GM18868 (cell line): ENCODE measurements around the gene MGMT.

ENCODE experiments used
- ATAC-seq: cut with Tn5 transposase; IDR thresholded peaks from one replicate; pipeline ENCODE4 v1.9.1; 2021; ENCODE audit warnings: mild to moderate bottlenecking, moderate library complexity; ENCODE audit not compliant: unreplicated experiment

The MGMT gene

GRCh38 chr10:129755158-129755591 is 288.1 kb downstream of the MGMT start:
- ATAC-seq, result no peak

DNA sequence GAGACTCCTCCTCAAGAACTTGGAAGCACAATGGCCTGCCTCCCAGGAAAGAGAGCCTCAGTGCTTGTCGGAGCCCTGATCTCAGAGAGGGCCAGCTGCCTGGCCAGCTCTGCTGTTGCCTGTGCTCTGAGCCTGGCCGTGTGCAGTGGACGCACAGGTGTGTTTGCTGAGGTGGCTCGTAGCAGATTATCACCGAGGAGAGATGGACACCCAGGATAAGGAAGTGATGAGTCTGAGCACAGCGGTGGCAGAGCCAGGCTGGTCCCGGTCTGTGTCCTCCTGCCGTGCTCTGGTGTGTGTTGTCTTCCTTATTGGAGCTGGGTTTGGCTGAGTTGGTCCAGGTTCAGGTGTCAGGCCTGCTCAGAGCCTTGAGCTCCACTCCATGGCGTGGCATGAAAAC is 288.6 kb downstream of the MGMT start:
- no peak for ATAC-seq

- ATAC-seq, result no peak
These were observed 290.2 kb downstream of the MGMT start for GRCh38 chr10:129756912-129757901.

- no peak for ATAC-seq
These were observed 291.4 kb downstream of the MGMT start for GRCh38 chr10:129758207-129759021.

GRCh38 chr10:129759214-129760002 is 292.4 kb downstream of the MGMT start:
- ATAC-seq, result no peak

- ATAC-seq, result no peak
These were observed 292.9 kb downstream of the MGMT start for GRCh38 chr10:129760003-129760315.

DNA sequence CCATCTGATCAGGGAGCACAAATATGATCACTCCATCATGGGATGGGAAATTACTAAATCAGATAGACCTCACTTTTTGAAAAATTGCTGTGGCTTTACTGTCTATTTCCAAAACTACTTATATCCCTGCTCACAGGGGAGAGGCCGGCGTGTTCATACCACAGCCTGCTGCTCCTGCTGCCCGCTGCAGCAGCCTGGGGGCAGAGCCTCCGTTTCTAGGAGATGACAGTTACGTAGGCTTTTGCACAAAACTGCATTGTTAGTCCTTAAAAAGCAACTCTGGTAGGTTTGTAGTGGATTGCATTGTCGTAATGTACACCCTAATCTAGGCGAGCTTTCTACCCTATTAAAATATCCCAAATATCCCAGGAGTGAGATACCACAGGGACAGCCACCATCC is 293.4 kb downstream of the MGMT start:
- ATAC-seq, result no peak

DNA sequence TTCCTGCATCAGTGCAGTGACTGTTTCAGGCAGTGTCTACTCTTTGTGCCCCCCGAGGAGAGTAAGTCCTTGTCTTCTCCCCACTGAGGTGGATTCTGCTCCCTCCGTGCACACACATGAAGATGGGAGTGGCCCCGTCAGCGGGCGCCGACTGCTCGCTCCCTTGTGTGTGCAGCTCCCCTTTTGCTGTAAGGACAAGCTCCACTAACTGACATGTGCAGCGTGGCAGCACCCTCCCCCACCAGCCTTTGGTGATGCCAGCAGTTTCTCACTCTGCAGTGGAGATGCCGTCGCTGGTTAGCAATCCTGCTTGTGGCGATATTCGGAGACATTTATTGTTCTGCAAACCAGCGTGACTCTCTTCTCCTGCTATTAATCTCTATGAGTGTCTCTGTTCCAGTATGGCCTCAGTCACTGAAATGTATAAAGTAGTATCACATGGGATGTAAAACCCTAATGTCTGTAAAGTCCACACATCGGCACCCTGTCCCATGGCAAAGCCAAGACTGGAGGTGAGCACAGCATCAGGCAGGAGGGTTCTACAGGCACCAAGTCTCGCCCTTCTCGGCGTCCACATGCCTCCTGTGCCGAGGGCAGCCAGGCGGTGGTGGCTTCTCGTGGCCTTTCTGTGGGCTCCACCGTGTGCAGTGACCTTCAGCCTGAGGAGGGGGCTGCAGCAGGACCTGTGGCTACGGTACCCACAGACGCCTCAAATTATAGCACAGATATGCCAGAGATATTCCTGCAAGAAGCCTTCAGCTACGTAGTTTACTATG is 294.3 kb downstream of the MGMT start:
- no peak for ATAC-seq

GRCh38 chr10:129761981-129762956 is 295.2 kb downstream of the MGMT start:
- ATAC-seq, result no peak

DNA sequence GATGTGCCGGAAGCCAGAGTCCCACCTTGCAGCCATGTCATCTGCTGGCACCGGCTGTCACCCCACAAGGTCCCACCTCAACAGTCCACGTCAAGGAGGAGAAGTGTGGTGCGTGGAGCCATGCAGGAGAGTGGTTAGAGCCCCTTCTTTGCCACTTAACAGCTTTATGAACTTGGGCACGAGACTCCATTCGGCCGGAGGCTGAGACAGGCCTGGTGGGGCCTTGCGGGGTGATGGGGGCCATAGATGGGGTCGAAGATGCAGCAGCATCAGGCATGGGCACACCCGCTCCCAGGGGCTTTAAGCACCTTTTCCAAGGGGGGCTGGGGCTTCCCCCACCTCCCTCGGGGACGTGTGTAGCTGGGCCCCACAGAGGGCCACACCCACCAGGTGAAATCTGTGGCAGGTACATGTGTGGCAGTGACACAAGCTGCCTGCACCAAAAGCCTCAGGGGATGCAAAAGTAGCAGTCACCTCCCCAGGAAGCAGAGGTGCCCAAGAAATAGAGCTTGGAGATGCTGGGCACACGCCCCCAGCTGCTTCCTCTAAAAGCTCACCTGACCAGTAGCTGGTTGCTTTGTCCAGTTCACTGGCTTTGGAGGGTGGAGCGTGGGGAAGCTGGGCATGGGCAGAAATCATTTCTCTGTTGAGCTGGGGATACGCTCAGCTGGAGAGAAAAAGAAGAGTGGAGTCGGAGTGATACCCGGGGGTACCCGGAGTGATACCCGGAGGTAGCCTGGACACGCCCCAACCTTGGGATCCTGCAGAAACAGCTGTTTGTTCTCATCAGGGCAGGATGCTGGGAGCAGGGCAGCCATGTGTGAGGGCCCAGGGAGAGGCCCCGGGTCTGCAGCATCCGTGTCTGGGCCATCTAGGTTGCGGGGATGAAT is 297.2 kb downstream of the MGMT start:
- ATAC-seq, result no peak

GRCh38 chr10:129764901-129765663 is 298.0 kb downstream of the MGMT start:
- no peak for ATAC-seq

DNA sequence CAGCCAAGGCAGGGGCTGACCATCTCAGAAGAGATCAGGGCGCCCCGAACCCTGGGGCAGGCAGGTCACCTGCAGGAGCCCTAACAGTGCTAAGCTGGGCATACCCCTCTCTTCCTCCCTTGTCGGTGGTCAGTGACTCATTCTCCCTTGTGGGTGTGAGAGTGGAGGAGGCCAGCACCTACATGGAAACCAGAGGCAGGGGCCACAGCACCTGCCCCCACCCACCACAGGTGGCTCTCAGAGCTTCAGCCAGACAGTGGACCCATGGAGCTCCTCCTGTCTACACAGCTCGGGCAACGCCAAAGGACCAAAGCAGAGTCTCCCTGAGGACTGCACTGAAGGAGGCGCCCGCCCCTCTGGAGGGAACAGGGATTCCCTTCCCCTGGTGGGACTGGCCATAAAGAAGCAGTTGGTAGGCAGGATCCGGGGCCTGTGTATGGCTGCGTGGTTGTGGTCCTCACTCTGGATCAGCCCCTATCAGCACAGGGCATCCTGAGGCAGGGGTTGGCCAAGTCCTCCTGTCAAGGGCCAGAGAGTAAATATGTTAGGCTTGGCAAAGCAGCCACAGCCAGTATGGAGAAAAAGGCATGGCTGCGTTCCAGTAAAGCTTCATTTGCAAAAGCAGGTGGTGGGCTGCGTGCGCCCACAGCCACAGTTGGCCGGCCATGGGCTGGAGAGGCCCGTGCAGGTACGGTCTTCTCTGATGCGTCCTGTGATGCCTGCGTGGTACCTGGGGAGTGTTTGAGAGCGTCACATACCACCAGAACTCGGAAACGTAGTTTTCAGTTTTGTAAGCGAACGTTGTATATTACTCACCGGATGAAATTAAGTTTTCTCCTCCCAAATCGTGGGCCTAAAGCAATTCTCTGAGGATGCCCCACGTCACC is 298.9 kb downstream of the MGMT start:
- ATAC-seq, result no peak

GRCh38 chr10:129766611-129767550 is 299.8 kb downstream of the MGMT start:
- ATAC-seq, result no peak

DNA sequence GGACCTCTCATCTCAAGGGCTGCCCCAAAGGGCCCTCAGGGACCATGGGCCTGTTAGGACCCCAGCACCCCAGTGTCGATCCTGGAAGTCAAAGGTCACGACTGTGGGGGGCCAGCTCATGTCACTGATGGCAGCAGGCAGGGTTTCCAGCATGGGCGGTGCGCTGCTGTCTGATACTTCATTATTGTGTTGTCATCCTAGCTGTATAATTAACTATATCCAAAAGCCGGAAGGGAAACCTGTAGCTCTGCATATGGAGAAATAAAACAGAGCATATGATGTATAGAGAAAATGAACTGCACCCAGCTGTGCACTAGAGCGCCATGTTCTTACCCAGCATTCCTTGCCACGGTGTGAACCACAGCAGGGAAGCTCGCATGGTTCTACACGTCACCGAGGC is 300.7 kb downstream of the MGMT start:
- ATAC-seq, result no peak
